NCI-H524 treated with DMSO at 0.1 percent for 48 hours (cell line): Measurements from ENCODE around the gene SYCE3.
"Not testable (repeated sequence)": the region's sequence is repeated elsewhere in the genome, so short reads cannot be mapped to it uniquely, and the experiment has no call there.

Experiments used
- DNase-seq: peaks from one replicate; lab custom pipeline; 2025; lab: John Stamatoyannopoulos, UW

SYCE3 gene, protein sequence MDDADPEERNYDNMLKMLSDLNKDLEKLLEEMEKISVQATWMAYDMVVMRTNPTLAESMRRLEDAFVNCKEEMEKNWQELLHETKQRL

DNA sequence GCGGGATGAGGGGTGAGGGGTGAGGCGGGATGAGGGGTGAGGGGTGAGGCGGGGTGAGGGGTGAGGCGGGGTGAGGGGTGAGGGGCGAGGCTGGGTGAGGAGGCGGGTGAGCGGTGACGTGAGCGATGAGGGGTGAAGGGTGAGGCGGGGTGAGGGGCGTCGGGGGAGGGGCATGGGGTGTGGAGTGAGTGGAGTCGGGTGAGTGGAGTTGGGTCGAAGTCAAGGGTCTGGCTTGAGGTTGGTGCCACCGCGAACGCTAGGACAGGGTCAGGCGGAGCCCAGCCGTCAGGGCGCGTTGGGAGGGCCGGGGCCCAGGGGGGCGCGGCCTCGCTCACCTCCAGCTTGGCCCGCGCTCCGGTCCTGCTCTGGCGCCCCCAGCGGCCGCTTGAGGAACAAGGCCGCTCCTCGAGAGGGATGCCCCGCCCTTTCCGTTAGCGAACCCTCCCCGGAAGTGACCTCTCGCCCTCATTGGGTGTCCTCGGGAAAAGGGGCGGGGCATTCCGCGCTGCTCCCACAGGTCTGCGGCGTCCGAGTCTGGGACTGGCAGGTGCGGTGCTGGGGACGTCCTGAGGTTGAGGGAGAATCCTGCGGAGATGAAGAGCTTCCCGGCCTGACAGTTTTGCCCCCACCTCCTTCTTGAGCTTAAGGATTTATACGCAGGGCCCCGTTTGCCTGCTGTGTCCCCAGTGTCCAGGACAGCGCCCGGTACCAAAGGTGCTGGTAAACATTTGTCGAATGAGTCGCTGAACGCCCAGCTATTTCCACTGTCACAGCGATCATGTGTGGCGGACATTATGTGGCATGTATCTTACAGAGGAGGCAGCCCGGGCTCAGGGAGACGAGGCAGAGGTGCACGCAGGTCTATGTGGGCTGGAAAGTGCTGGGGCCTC is at the start of gene SYCE3:
Gene SYCE3, minus strand, starts transcription at position 397 of the 890 bp plus-strand sequence. CDS start 6,514 bp downstream, outside the sequence.
- peak; percentile 71 for DNase-seq

DNA sequence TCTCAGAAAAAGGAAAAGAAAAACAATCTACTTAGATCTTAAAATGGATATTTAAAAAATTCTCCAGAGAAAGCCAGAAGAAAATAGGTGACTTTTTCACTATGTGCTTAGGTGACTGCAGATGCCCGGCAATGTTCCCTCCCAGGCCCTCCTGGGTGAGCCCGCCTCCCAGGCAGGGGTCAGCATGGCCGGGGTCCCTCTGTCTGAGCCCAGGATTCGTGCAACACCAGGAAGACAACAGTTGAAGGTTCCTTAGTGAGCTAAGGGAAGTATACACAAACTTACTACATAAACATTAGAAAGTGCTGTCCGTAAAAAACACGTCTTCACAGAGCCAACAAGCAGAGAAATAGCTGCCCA is 49.4 kb upstream of the SYCE3 start:
- no peak for DNase-seq

DNA sequence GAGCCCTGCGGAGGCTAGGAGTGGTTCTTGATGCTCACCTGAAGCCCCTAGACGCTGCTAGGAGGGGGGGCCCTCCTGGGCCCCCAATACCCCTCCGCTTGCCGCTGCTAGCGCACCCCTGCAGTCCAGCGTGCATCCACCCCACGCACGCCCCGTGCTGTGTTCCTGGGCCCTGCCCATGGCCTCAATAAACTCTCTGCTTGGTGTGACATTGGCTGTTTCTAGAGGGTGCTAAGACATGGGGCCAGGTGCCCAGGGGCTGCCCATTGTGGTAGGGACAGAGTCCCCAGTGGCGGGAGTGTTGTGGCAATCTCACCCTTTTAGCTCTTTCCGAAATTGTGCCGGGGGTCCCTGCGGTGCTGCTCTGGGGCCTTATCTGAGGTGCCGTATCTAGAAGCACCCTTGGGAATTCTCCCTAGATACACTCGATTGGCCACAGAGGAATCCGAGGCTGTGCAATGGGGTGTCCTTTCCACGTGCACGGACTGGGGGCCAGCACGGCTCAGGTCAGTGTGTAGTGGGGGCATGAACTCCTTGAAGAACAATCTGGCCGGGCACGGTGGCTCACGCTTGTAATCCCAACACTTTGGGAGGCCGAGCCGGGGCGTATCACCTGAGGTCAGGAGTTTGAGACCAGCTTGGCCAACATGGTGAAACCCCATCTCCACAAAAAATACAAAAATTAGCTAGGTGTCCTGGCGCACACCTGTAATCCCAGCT is 48.8 kb upstream of the SYCE3 start:
- DNase-seq, result no peak

DNA sequence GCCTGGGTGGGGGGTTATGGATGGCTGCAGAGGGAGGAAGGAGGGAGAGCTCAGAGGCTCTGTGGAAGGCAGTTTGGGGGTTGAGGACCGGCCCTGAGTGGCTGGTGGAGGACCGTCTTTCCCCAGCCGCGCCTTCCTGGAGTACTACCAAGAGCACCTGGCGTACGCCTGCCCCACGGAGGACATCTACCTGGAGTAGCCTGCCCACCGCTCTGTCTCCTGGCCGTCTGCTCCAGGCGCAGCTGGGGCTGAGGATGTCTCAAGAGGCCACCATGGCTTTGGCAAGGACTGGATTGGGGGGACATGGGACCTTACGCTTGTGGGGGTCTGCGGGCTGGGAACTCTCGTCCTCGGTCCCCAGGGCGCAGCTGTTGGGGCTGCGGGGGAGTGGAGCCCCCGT is 47.9 kb upstream of the SYCE3 start:
- DNase-seq, result no peak

DNA sequence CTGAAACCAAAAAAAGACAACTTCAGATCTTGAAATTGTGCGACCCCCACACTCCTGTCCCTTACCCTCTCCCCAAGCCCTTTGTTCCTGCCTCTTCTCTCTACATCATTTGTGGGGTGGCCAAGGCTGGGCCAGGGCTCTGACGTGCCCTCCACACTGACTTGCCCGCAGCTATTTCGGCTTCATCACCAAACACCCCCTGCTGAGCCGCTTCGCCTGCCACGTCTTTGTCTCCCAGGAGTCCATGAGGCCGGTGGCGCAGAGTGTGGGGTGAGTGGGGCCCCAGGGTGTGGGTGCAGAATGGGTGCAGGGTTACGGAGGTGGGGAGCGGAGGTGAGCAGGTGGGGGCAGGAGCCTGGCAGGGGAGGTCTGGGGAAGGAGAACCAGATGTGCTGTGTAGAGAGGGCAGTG is 47.3 kb upstream of the SYCE3 start:
- DNase-seq, result no peak

DNA sequence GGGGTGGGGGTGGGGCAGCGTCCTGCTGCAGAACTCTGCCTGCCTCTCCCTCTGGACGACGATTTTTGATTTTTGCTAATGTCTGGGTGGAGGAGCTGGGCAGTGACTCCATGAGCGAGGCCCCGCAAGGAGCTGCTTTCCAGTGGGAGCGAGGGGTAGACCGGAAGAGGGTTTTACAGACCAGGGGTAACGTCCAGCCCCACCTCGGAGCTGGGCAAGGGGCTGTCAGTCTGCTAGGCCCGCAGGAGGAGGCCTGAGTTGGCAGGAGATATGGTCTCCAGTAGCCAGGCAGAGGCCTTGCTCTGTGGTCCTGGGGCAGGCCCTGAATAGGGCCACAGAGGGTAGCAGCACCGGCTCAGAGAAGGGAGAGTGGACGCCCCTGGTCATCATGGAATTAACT is 46.9 kb upstream of the SYCE3 start:
- DNase-seq, result no peak

DNA sequence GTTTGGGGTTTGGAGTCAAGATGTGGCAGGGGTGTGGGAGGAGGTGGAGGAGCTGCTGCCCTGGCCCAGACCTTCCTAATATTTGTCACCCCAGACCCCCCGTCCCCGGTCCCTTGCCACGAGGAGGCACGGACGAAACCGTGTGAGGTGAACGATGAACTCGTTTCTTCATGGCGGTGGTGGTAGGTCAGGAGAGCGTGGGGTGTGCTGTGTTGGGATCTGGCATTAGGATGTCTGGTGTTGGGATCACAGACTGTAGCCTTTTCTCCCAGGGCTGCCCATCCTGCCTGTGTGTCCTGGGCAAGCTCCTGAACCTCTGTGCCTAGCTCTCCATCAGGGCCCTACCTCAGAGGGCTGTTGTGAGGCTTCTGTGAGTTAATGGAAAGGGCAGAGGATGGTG is 46.3 kb upstream of the SYCE3 start:
- DNase-seq, result no peak

DNA sequence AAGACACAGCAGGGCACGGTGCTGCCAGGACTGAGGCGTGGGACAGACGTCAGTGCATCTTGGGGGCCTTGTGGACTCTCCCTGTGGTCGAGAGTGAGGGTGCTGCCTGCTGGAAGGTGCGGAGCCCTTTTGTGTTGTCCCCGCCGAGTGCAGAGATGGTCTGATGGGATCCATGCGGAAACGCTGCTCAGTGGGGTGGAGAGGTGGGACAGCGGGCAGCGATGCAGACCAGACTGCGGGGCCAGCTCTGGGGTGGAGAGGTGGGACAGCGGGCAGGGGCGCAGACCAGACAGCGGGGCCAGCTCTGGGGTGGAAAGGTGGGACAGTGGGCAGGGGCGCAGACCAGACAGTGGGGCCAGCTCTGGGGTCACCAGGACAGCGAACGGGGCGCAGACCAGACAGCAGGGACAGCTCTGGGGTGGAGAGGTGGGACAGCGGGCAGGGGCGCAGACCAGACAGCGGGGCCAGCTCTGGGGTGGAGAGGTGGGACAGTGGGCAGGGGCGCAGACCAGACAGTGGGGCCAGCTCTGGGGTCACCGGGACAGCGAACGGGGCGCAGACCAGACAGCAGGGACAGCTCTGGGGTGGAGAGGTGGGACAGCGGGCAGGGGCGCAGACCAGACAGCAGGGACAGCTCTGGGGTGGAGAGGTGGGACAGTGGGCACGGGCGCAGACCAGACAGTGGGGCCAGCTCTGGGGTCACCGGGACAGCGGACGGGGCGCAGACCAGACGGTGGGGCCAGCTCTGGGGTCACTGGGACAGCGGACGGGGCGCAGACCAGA is 45.5 kb upstream of the SYCE3 start:
- not testable (repeated sequence) for DNase-seq

DNA sequence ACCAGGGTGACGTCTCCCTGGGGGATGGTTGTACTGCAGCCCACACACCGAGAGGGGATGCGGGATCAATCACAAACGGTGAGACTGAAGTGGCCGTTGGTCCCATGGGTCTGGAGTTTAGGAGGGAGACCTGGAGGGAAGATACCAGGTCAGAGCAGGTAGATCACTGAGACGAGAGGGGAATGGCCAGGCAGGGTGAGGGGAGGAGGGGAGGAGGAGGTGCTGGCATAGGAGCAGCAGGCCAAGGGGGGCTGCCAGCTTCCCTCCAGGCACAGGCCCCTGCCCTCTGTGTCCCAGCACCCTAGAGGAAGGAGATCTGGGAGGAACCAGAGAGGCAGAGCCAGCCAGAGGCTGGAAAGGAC is 44.9 kb upstream of the SYCE3 start:
- no peak for DNase-seq

DNA sequence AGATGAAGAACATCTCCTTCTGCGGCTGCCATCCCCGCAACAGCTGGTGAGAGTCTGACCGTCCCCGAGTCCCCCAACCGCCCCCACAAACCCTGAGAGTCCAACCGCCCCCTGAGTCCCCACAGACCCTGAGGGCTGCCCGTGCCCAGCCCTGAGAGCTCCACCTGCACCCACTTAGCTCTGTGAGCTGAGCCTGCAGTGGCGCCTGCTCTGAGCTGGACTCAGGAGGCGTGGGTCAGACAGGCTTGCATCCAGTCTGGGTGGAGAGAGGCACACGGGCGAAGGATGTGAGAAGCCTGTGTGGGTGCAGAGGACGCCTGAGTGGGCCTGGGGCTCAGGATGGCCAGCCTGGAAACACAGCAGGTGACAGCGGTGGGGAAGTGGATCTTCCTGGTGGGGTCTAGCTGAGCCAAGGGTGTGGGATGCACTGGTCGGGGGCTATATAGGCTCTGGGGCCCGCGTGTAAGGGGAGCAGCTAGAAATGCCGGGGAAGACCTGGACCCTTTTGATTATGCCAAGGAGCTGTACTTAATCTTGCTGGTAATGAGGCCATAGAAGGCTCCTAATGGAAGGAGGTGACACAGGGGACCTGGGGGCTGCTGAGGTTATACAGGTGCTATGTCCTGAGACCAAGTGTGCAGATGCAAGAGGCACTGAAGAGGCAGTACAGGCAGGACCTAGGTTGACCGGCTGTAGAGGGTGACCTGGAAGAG is 44.4 kb upstream of the SYCE3 start:
- DNase-seq, result no peak

DNA sequence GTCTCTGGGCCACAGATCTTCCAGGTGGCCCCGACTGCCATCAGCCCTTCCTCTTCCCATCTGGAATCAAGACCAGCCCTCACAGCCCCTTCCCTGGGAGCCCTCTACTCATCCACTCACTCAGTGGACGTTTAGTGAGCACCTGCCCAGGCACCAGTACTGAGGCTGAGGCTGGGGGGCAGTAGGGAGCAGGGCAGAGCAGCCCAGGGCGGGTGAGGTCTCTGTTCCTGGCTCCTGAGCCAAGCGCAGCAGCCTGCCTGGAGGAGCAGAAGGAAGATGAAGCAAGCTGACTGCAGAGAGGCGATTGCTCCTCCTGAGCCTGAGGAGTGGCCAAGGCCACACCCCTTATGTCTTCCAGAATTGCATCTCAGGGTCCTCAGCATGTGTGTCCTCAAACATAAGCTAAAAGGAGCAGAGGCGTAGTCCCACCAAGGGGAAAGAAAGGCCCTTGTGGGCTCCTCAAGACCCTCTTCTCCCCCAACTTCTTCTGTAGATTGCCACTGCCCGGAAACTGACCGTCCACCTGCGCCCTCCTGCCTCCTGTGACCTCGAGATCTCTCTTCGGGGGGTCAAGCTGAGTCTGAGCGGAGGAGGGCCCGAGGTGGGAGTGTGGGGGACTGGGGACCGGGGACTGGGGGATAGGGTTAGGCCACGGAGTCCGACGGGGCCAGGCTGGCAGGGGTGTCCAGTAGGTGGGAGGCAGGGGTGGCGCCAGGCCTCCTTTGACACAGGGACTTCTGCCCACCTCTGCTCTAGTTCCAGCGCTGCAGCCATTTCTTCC is 43.6 kb upstream of the SYCE3 start:
- no peak for DNase-seq

DNA sequence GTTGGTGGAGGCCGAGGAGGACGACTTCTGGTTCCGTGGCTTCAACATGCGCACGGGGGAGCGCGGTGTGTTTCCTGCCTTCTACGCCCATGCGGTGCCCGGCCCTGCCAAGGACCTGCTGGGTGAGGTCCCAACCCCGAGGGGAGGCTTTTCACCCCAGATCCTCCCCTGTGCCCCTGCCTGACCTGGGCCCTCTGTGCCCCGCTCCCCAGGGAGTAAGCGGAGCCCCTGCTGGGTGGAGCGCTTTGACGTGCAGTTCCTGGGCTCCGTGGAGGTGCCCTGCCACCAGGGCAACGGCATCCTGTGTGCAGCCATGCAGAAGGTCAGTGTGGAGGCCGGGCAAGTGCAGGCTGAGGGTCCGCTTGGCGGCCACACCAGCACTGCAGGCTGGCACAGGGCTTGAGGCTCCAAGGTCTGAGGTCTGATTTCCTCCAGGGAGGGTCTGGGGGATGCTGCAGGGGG is 42.9 kb upstream of the SYCE3 start:
- DNase-seq, result no peak

DNA sequence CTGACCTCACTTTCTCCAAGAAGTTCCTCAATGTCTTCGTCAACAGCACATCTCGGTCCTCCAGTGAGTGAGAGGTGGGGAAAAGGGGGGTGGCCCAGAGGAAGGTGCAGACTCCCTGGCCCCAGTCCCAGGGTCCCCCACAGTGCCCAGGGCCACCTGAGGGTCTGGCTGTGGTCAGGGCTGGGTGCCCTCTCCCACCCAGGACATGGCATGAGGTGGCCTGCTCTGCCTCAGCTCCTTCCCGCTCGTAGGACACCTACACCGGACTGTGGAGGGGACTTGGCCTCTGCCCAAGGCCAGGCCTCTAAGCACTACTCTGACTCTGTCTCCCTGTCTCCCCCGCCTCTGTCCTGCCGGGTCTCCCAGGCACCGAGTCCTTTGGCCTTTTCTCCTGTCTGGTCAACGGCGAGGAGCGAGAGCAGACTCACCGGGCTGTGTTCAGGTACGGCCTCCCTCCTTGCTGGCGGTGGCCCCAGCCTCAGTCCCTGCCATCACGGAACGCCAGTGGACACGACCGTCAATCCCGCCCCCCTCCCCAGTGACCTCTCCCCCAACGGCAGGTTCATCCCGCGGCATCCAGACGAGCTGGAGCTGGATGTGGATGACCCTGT is 42.4 kb upstream of the SYCE3 start:
- DNase-seq, result no peak

DNA sequence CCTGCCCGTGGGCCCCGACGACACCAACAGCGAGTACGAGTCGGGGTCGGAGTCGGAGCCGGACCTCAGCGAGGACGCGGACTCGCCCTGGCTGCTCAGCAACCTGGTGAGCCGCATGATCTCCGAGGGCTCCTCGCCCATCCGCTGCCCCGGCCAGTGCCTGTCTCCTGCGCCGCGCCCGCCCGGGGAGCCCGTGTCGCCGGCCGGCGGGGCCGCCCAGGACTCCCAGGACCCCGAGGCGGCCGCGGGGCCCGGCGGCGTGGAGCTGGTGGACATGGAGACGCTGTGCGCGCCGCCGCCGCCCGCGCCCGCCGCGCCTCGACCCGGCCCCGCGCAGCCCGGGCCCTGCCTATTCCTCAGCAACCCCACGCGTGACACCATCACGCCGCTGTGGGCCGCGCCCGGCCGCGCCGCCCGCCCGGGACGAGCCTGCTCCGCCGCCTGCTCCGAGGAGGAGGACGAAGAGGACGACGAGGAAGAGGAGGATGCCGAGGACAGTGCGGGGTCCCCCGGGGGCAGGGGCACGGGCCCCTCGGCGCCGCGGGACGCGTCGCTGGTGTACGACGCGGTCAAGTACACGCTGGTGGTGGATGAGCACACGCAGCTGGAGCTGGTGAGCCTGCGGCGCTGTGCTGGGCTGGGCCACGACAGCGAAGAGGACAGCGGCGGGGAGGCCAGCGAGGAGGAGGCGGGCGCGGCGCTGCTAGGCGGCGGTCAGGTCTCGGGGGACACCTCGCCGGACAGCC is 41.7 kb upstream of the SYCE3 start:
- DNase-seq, result no peak

DNA sequence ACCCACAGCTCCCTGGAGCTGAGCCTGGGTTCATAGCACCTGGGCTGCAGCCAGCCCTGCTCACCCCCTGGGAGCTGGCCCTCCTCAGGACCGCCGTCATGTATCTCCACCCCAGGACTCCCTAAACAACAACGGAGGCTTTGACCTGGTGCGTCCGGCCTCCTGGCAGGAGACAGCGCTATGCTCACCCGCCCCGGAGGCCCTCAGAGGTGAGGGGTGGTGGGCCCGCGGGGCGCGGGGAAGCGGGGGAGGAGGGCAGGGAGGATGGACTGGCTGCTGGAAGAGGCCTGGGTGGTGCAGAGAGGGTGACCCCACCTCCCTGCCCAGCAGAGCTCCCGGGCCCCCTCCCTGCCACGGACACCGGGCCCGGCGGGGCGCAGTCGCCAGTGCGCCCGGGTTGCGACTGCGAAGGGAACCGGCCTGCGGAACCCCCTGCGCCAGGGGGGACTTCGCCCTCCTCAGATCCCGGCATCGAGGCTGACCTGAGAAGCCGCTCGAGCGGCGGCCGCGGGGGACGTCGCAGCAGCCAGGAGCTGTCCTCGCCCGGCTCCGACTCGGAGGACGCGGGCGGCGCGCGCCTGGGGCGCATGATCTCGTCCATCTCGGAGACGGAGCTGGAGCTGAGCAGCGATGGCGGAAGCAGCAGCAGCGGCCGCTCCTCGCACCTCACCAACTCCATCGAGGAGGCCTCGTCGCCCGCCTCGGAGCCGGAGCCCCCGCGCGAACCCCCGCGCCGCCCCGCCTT is 41.0 kb upstream of the SYCE3 start:
- no peak for DNase-seq

DNA sequence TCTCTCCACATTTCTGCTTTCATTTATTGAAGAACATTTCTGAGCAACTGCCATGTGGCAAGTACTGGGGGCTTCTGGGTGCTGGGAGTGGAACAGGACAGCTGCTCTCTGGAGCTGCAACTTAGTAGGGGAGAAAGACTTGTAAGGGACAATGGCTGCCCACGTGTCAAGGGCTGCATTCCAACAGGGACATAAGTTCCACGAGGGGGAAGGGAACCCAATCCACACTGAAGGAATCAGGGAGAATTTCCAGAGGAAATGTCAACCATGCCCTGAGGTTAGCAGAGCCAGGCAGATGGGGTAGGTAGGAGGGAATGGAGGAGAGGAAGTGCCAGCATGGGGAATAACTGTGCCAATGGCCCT is 39.6 kb upstream of the SYCE3 start:
- DNase-seq, result no peak

DNA sequence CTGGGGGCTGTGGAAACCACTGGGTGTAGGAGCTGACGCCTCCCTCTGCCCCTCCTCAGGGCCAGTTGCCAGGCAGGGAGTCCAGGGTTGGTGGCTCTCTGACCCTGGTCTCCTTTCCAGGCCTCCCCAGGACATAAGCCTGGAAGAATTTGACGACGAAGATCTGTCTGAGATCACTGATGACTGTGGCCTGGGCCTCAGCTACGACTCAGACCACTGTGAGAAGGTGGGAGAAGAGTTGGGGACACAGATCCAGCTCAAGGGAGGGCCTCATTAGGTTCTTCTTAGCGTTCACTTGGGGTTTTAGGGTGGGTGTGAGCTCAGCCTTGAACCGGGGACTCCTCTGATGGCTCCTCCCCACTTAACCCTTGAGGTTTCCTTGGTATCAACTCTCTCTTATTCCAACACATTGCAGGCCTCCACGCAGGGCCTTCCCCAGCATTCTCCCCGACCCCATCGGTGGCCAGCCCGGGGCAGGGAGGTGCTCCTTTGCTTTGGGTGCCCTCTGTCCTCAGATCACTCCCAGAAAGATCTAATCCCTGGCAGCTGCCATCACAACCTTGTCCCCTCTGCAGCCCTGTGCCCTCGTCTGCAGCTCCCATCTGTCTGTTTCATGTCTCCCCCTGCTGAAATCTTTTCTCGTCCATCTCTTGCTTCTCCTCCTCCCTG is 39.1 kb upstream of the SYCE3 start:
- no peak for DNase-seq

DNA sequence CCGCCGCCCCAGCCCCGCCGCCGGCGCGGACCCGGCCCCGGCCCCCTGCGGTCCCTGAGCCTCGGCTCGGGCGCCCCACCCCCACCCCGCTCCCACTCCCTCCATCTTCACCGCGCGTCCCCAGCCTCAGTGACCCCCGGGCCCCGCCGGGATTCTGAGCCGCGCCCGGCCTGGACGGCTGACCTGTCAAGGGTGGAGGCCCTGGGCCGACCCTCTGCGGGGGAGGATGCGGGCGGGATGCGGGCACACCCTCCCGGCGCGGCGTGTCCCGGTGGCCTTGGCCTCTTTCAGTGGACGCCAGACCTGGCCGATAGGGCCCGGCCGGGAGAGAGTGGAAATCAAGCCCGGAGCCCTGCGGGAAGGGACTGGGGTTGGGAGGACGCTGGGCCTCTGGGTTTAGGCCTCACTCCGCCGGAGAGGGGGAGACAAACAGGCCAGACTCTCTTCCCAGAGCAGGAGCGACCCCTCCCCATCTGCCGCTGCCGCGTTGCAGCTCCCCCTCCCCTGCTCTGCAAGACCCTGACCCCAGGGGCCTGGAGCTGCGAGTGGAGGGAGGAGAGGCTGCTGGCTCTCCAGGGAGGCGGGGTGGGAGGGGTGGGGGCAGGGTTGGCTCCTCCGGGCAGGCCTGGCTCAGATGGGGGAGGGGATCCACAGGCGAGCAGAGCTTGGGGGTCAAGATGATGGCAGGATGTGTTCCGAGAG is 38.4 kb upstream of the SYCE3 start:
- no peak for DNase-seq
